PC-3 (cell line): ENCODE results near the gene SMPD3. TPM values are rescaled to one million over a fixed set of nuclear protein-coding genes. Genes with fewer than 3 reads are reported as not detected.

Experiments used
- ATAC-seq: fragments of 200-7000 bp; cut with Tn5 transposase; 2 replicates; pipeline ENCODE4 v1.9.1; 2020; ENCODE audit warnings: mild to moderate bottlenecking, moderate library complexity
- BruUV-seq: library from RNA; stranded (reverse); fragments of 400-500 nt; replicated peaks from 2 replicates; lab custom pipeline; 2021; lab: Mats Ljungman, UMichigan
- CTCF ChIA-PET: fragments of 300-600 bp; sonication (Branson Sonifier 250); formaldehyde crosslinking; loops from one replicate; lab custom pipeline; 2022; ENCODE audit warnings: antibody characterized with exemption; lab: Charles Lee
- POLR2A ChIA-PET: fragments of 300-600 bp; sonication (Branson Sonifier 250); formaldehyde crosslinking; loops from one replicate; lab custom pipeline; 2022; ENCODE audit warnings: antibody characterized with exemption; ENCODE audit not compliant: unreplicated experiment; lab: Charles Lee
- DNase-seq: peaks from one replicate; pipeline ENCODE4 v3.0.0-alpha.2; 2015
- H2AFZ ChIP-seq: fragments of 300-600 bp; sonication (generic); 2 replicates; pipeline ENCODE4 v1.6.0; 2016; ENCODE audit warnings: antibody characterized with exemption, low read length
- H3F3A ChIP-seq: fragments of 300-600 bp; sonication (generic); one replicate; pipeline ENCODE4 v1.6.0; 2017; ENCODE audit warnings: antibody characterized with exemption, low read length, control low read depth, mild to moderate bottlenecking; ENCODE audit not compliant: unreplicated experiment
- H3K27ac ChIP-seq: fragments of 300-600 bp; sonication (generic); 2 replicates; pipeline ENCODE4 v1.5.1; 2016; ENCODE audit warnings: mild to moderate bottlenecking, low read length
- H3K27me3 ChIP-seq: fragments of 300-600 bp; sonication (generic); 2 replicates; pipeline ENCODE4 v1.6.1; 2016; ENCODE audit warnings: low read length, mixed read lengths
- H3K36me3 ChIP-seq: fragments of 300-600 bp; sonication (generic); 2 replicates; pipeline ENCODE4 v1.6.1; 2016; ENCODE audit warnings: low read depth, mixed run types, low read length, mixed read lengths
- H3K4me1 ChIP-seq: fragments of 300-600 bp; sonication (generic); 2 replicates; pipeline ENCODE4 v1.5.1; 2016; ENCODE audit warnings: low read length; ENCODE audit not compliant: insufficient read depth
- H3K4me2 ChIP-seq: fragments of 300-600 bp; sonication (generic); 2 replicates; pipeline ENCODE4 v1.6.0; 2016; ENCODE audit warnings: low read length
- H3K4me3 ChIP-seq: fragments of 300-600 bp; sonication (generic); 2 replicates; pipeline ENCODE4 v1.5.1; 2016; ENCODE audit warnings: mild to moderate bottlenecking, low read length, mixed read lengths
- H3K79me2 ChIP-seq: fragments of 300-600 bp; sonication (generic); 2 replicates; pipeline ENCODE4 v1.6.1; 2017; ENCODE audit warnings: low read length, mixed read lengths
- H3K9ac ChIP-seq: fragments of 300-600 bp; sonication (generic); 2 replicates; pipeline ENCODE4 v1.6.0; 2016; ENCODE audit warnings: mild to moderate bottlenecking, low read length
- H3K9me2 ChIP-seq: fragments of 300-600 bp; sonication (generic); replicated peaks from 2 replicates; pipeline ENCODE4 v1.6.1; 2016; ENCODE audit warnings: mixed run types, low read length, mixed read lengths
- H3K9me3 ChIP-seq: fragments of 300-600 bp; sonication (generic); 2 replicates; pipeline ENCODE4 v1.6.1; 2016; ENCODE audit warnings: low read length, mixed read lengths
- H4K20me1 ChIP-seq: fragments of 300-600 bp; sonication (generic); 2 replicates; pipeline ENCODE4 v1.6.1; 2016; ENCODE audit warnings: low read length, mixed read lengths
- CTCF ChIP-seq: fragments of 300-600 bp; sonication (generic); conservative IDR thresholded peaks from 2 replicates; pipeline ENCODE4 v1.5.1; 2017; ENCODE audit warnings: antibody characterized with exemption, low read depth, mild to moderate bottlenecking, low read length
- EZH2 ChIP-seq: fragments of 300-600 bp; sonication (generic); IDR thresholded peaks from one replicate; pipeline ENCODE4 v1.6.1; 2017; ENCODE audit warnings: antibody characterized with exemption, mild to moderate bottlenecking, low read length; ENCODE audit not compliant: unreplicated experiment
- EZH2phosphoT487 ChIP-seq: fragments of 300-600 bp; sonication (generic); IDR thresholded peaks from 2 replicates; pipeline ENCODE4 v1.6.1; 2018; ENCODE audit warnings: mild to moderate bottlenecking, antibody characterized with exemption, low read length, borderline replicate concordance
- intact Hi-C: fragments of 100-400 bp; cut with micrococcal nuclease; formaldehyde crosslinking; loops from 2 replicates; pipeline ENCODE4 v1.9.0; 2023
- total RNA-seq: library from RNA; depleted of rRNA; stranded (reverse); fragments of >200 nt; gene quantifications from 2 replicates; pipeline ENCODE4 v1.2.3, GENCODE V29; 2014

The SMPD3 gene
- total RNA-seq, 1 experiment from 2014 or later = not detected

DNA sequence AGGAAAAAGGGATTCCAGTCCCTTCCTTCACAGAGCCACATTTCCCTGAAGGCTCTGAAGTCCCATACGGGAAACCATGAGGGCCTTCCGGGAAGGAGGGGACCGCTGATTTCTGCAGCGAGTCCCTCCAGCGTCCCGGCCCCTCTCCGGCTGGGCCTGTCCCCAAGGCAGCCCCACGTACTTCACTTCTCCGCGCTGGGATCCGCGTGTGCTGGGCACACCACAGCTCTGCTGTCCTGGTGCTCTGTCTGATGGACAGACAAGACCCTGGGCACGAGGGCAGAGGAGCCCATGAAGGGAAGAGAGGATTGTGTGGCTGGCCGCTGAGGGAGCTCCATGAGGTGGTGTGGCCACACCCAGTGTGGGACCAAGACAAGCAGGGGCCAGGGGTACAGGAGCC lies 80.4 kb downstream of the SMPD3 start:
- Histone ChIP-seq H3K9me3 (no peaks in the 10 kb centered on the region), H4K20me1 (no peaks in the 10 kb centered on the region), H2AFZ (no peak overlapping the region), H3K79me2 (no peaks in the 10 kb centered on the region), H3K9me2 (no peaks in the 10 kb centered on the region), H3K4me3 (no peak overlapping the region), H3K4me1 (no peaks in the 10 kb centered on the region), H3F3A (no peaks in the 10 kb centered on the region), H3K27me3 (no peaks in the 10 kb centered on the region), H3K4me2 (no peak overlapping the region), H3K36me3 (no peaks in the 10 kb centered on the region), H3K9ac (no peak overlapping the region), H3K27ac (no peak overlapping the region)
- ChIA-PET POLR2A (no interaction called here), CTCF (no interaction called here)
- BruUV-seq = no TSS peak
- DNase-seq (no peak), ATAC-seq (no peak)
- no peak for TF ChIP-seq EZH2
- TF ChIP-seq CTCF = no peak
- TF ChIP-seq EZH2phosphoT487 = no peak
- intact Hi-C loops = loop anchor here (1.0 kb wide), 1 partner anchor 142 kb away; no protein-coding TSS in a partner anchor

GRCh38 chr16:68367440-68367839 lies 80.9 kb downstream of the SMPD3 start:
- no peaks in the 10 kb centered on the region for H3F3A ChIP-seq
- no peaks in the 10 kb centered on the region for H3K27me3 ChIP-seq
- no peaks in the 10 kb centered on the region for H3K4me1 ChIP-seq
- no peak overlapping the region for H3K4me3 ChIP-seq
- DNase-seq = no peak
- no peaks in the 10 kb centered on the region for H4K20me1 ChIP-seq
- TF ChIP-seq EZH2 = no peak
- TF ChIP-seq CTCF = no peak
- TF ChIP-seq EZH2phosphoT487 = no peak
- H3K9ac ChIP-seq = no peak overlapping the region
- H3K79me2 ChIP-seq = no peaks in the 10 kb centered on the region
- H3K27ac ChIP-seq = no peak overlapping the region
- no peaks in the 10 kb centered on the region for H3K36me3 ChIP-seq
- no peaks in the 10 kb centered on the region for H3K9me3 ChIP-seq
- no peak overlapping the region for H2AFZ ChIP-seq
- H3K4me2 ChIP-seq = no peak overlapping the region
- intact Hi-C loops = loop anchor here (1.0 kb wide), 1 partner anchor 143 kb away; no protein-coding TSS in a partner anchor
- H3K9me2 ChIP-seq = no peaks in the 10 kb centered on the region
- no TSS peak for BruUV-seq
- ATAC-seq = no peak
- ChIA-PET POLR2A (no interaction called here), CTCF (no interaction called here)

DNA sequence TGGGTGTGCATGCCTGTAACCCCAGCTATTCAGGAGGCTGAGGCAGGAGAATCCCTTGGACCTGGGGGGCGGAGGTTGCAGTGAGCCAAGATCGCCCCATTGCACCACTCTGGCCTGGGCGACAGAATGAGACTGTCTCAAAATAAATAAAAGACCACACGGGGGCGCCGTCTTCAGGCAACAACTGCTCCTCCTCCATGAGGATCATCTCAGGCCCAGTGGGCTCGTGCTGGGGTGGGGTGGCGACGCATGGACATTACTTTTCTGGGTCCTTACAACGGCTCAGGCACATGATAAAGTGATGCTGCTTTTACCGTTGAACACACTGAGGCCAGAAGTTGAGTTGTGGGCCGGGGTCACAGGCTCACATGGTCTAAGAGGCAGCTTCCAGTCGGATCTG lies 81.3 kb downstream of the SMPD3 start:
- Histone ChIP-seq H3K9me3 (no peaks in the 10 kb centered on the region), H4K20me1 (no peaks in the 10 kb centered on the region), H3K27ac (no peak overlapping the region), H3K4me3 (no peak overlapping the region), H3K9ac (no peak overlapping the region), H3K4me1 (no peaks in the 10 kb centered on the region), H3K27me3 (no peaks in the 10 kb centered on the region), H3K36me3 (no peaks in the 10 kb centered on the region), H3F3A (no peaks in the 10 kb centered on the region), H2AFZ (no peak overlapping the region), H3K79me2 (no peaks in the 10 kb centered on the region), H3K9me2 (no peaks in the 10 kb centered on the region), H3K4me2 (no peak overlapping the region)
- TF ChIP-seq EZH2 (no peak), CTCF (peak; percentile 37), EZH2phosphoT487 (no peak)
- ChIA-PET CTCF (no interaction called here), POLR2A (no interaction called here)
- no TSS peak for BruUV-seq
- intact Hi-C loops = loop anchor here (1.0 kb wide), 1 partner anchor 143 kb away; no protein-coding TSS in a partner anchor
- ATAC-seq (no peak; the same call in 1 of the 2 replicates), DNase-seq (peak; percentile 35)
